ENCODE data around the gene HOXC10. TPM values are rescaled to one million over a fixed set of nuclear protein-coding genes. Genes with fewer than 3 reads are reported as not detected.

Gene HOXC10
- total RNA-seq, 1 donor from 2014 or later, result not detected

- H3K4me3 ChIP-seq (ENCODE audit: insufficient read depth, low read depth, low read length), result no peak overlapping the region
- H4K20me1 ChIP-seq (ENCODE audit: insufficient read depth, low read length), result no peaks in the 10 kb centered on the region
- no peak overlapping the region for H3K27ac Mint-ChIP-seq (ENCODE audit: unreplicated experiment)
- TF ChIP-seq CTCF (IDR thresholded peaks at IDR 0.05; ENCODE audit: insufficient read depth, low read depth, low read length) (no peak), EZH2 (IDR thresholded peaks at IDR 0.05; ENCODE audit: insufficient read depth, low read length) (no peak)
- H3K79me2 ChIP-seq (ENCODE audit: insufficient read depth, low read length), result no peaks in the 10 kb centered on the region
- H3K4me2 ChIP-seq (ENCODE audit: low read length), result no peak overlapping the region
- no peak overlapping the region for H3K27ac ChIP-seq (ENCODE audit: low read depth, low read length)
- H2AFZ ChIP-seq (ENCODE audit: low read depth, low read length), result no peak overlapping the region
- no peaks in the 10 kb centered on the region for H3K36me3 Mint-ChIP-seq (ENCODE audit: low read depth, unreplicated experiment)
- DNase-seq (ENCODE audit: low read depth) (no peak), FAIRE-seq (no peak)
- peaks cover 86% of the 10 kb centered on the region for H3K27me3 ChIP-seq (ENCODE audit: insufficient read depth, low read length)
- no peaks in the 10 kb centered on the region for H3K4me1 ChIP-seq (ENCODE audit: insufficient read depth, low read length)
- H3K9me3 Mint-ChIP-seq (ENCODE audit: unreplicated experiment), result peaks cover 8% of the 10 kb centered on the region
- H3K4me3 Mint-ChIP-seq (ENCODE audit: unreplicated experiment), result no peak overlapping the region
- H3K9ac ChIP-seq (ENCODE audit: low read length), result no peak overlapping the region
- peaks cover 90% of the 10 kb centered on the region for H3K27me3 Mint-ChIP-seq (ENCODE audit: low read depth, unreplicated experiment)
- no peaks in the 10 kb centered on the region for H3K4me1 Mint-ChIP-seq (ENCODE audit: low read depth, unreplicated experiment)
- H3K36me3 ChIP-seq (ENCODE audit: insufficient read depth, low read length), result no peaks in the 10 kb centered on the region
- H3K9me3 ChIP-seq (ENCODE audit: insufficient read depth, low read depth, low read length), result no peaks in the 10 kb centered on the region
Observed at GRCh38 chr12:53942467-53942997, 42.4 kb upstream of the HOXC10 start.

GRCh38 chr12:53944209-53944608 lies 40.7 kb upstream of the HOXC10 start:
- H2AFZ ChIP-seq (ENCODE audit: low read depth, low read length), result no peak overlapping the region
- H3K36me3 ChIP-seq (ENCODE audit: insufficient read depth, low read length), result no peaks in the 10 kb centered on the region
- FAIRE-seq (no peak), DNase-seq (ENCODE audit: low read depth) (no peak)
- H3K36me3 Mint-ChIP-seq (ENCODE audit: low read depth, unreplicated experiment), result no peaks in the 10 kb centered on the region
- no peak overlapping the region for H3K4me3 Mint-ChIP-seq (ENCODE audit: unreplicated experiment)
- no peak overlapping the region for H3K4me2 ChIP-seq (ENCODE audit: low read length)
- peaks cover 14% of the 10 kb centered on the region for H3K9me3 Mint-ChIP-seq (ENCODE audit: unreplicated experiment)
- no peak for TF ChIP-seq CTCF (IDR thresholded peaks at IDR 0.05; ENCODE audit: insufficient read depth, low read depth, low read length)
- no peak for TF ChIP-seq EZH2 (IDR thresholded peaks at IDR 0.05; ENCODE audit: insufficient read depth, low read length)
- H3K27me3 ChIP-seq (ENCODE audit: insufficient read depth, low read length), result peaks cover 90% of the 10 kb centered on the region
- H3K4me3 ChIP-seq (ENCODE audit: insufficient read depth, low read depth, low read length), result no peak overlapping the region
- no peaks in the 10 kb centered on the region for H3K4me1 ChIP-seq (ENCODE audit: insufficient read depth, low read length)
- no peaks in the 10 kb centered on the region for H3K79me2 ChIP-seq (ENCODE audit: insufficient read depth, low read length)
- peaks cover 93% of the 10 kb centered on the region for H3K27me3 Mint-ChIP-seq (ENCODE audit: low read depth, unreplicated experiment)
- H3K4me1 Mint-ChIP-seq (ENCODE audit: low read depth, unreplicated experiment), result no peaks in the 10 kb centered on the region
- no peaks in the 10 kb centered on the region for H3K9me3 ChIP-seq (ENCODE audit: insufficient read depth, low read depth, low read length)
- H3K9ac ChIP-seq (ENCODE audit: low read length), result no peak overlapping the region
- no peak overlapping the region for H3K27ac ChIP-seq (ENCODE audit: low read depth, low read length)
- no peaks in the 10 kb centered on the region for H4K20me1 ChIP-seq (ENCODE audit: insufficient read depth, low read length)
- H3K27ac Mint-ChIP-seq (ENCODE audit: unreplicated experiment), result no peak overlapping the region

All from astrocyte (in vitro differentiated cells and primary cell).